Pancreas (tissue), 10 donors: ENCODE measurements around the gene TGM2. TPM values are rescaled to one million over a fixed set of nuclear protein-coding genes. Genes with fewer than 3 reads are reported as not detected.
A peak's percentile ranks its signal among the peaks of the same experiment; 100 is the strongest.

Experiments
- ATAC-seq, 4 donors: fragments of 200-7000 bp; cut with Tn5 transposase; one replicate each; pipeline versions ENCODE4 v1.8.0 to v1.9.1; 2020; ENCODE audit warnings: mild to moderate bottlenecking in 4 of 4, moderate library complexity in 4 of 4
- DNase-seq, 6 donors: peaks; one replicate each; pipeline ENCODE4 v3.0.0-alpha.2; 2020
- FAIRE-seq: peaks from 2 replicates; lab custom pipeline; 2012; peaks lifted over from hg19 to GRCh38; lab: Jason Lieb, UNC
- H3K27ac ChIP-seq, 4 donors: fragments of 200-600 bp; sonication (generic); 1 replicate in 3 of 4; 2 replicates in 1 of 4; pipeline versions ENCODE4 v1.5.0 to v1.8.0; 2020
- H3K27me3 ChIP-seq, 4 donors: fragments of 200-600 bp; one replicate each; pipeline ENCODE4 v1.8.0; 2021
- H3K36me3 ChIP-seq, 3 donors: fragments of 200-600 bp; sonication (generic) in 1 of 3; one replicate each; pipeline versions ENCODE4 v1.5.0 to v1.8.0; 2020 to 2021
- H3K4me1 ChIP-seq, 3 donors: fragments of 200-600 bp; one replicate each; pipeline ENCODE4 v1.8.0; 2021
- H3K4me3 ChIP-seq, 4 donors: fragments of 200-600 bp; sonication (generic) in 2 of 4; one replicate each; pipeline versions ENCODE4 v1.5.0 to v1.8.0; 2020 to 2021
- H3K9me3 ChIP-seq, 4 donors: fragments of 200-600 bp; one replicate each; pipeline ENCODE4 v1.8.0; 2021
- CTCF ChIP-seq, 4 donors: fragments of 200-600 bp; sonication (generic) in 3 of 4; IDR thresholded peaks; one replicate each; pipeline versions ENCODE4 v1.5.0 to v1.8.0; 2021; ENCODE audit warnings: antibody characterized with exemption in 4 of 4
- WGBS, 2 donors: extraction: QIAGEN DNeasy Blood & Tissue Kit; methylation state at CpG; one replicate each; pipeline ENCODE4 v1.1.7; 2013; 5-methylcytosine and 5-hydroxymethylcytosine counted together
- intact Hi-C, 3 donors: fragments of 100-400 bp; cut with DNase I; formaldehyde crosslinking; loops; one replicate each; pipeline versions ENCODE4 v1.11.1 to v1.14.2; 2022
- polyA plus RNA-seq, 2 donors: library from polyadenylated mRNA; stranded (reverse); fragments of 200-250 nt; gene quantifications; one replicate each; pipeline ENCODE4 v1.2.3, GENCODE V29; 2013
- total RNA-seq, 6 donors: library from RNA; stranded (reverse); fragmentation: NEBNext Ultra II Directional in 4 of 6; extraction: Animal tissue kit (Norgen Biotek cat#: 25700) in 4 of 6; gene quantifications; one replicate each; pipeline versions ENCODE4 v1.2.1 to v1.2.4, GENCODE V29; 2021 to 2023
- donor health status: healthy with polysubstance abuse.
- donor health status: DM: no; HTN: no; CAD: no; lungs with moderate emphysema.
- donor health status: DM: no; HTN: no; CAD: no.
- donor health status: control.
- donor health status: control.
- donor health status: Bipolar disorder and iron deficiency.
- donor health status: DM: yes; HTN: yes; CAD: no.
- donor health status: DM: no; HTN: no; CAD: no.
- donor health status: DM: no; HTN: no; CAD: no.
- donor health status: DM: yes; HTN: yes; CAD: no.

TGM2 gene
- total and polyA plus RNA-seq, 8 donors, result 3.7 to 92.6 (median 10.8) TPM

GRCh38 chr20:38136421-38137245 is 28.4 kb downstream of the TGM2 start:
- Histone ChIP-seq H3K36me3 (no peaks in the 10 kb centered on the region), H3K9me3 (no peaks in the 10 kb centered on the region), H3K4me3 (no peak overlapping the region), H3K4me1 (peaks cover 0 to 6% (median 0%) of the 10 kb centered on the region in 3 donors), H3K27ac (no peak overlapping the region), H3K27me3 (no peaks in the 10 kb centered on the region)
- FAIRE-seq, result no peak
- no peak for TF ChIP-seq CTCF (IDR thresholded peaks at IDR 0.05)
- no peak for ATAC-seq
- intact Hi-C loops, result no loop called here
- DNase-seq, result peak in 1 of 6 donors; percentile 31
- WGBS, 2 donors, result 84% methylated on average over 14 of the region's 14 CpGs

- H3K27ac ChIP-seq, result no peak overlapping the region
- FAIRE-seq (no peak), ATAC-seq (no peak), DNase-seq (peak in 1 of 6 donors; percentile 55)
- H3K4me1 ChIP-seq, result peaks cover 0 to 6% (median 0%) of the 10 kb centered on the region in 3 donors
- no peak for TF ChIP-seq CTCF (IDR thresholded peaks at IDR 0.05)
- intact Hi-C loops, result no loop called here
- 84 to 90% methylated on average over 28 of the region's 28 CpGs for WGBS, 2 donors
- H3K27me3 ChIP-seq, result no peaks in the 10 kb centered on the region
- no peak overlapping the region for H3K4me3 ChIP-seq
- no peaks in the 10 kb centered on the region for H3K36me3 ChIP-seq
- H3K9me3 ChIP-seq, result no peaks in the 10 kb centered on the region
These were observed 29.2 kb downstream of the TGM2 start for GRCh38 chr20:38135651-38136420.

- WGBS, 2 donors, result 77 to 90% methylated on average over 7 of the region's 7 CpGs
- H3K27ac ChIP-seq, result no peak overlapping the region
- H3K4me3 ChIP-seq, result no peak overlapping the region
- DNase-seq (no peak), FAIRE-seq (no peak), ATAC-seq (no peak)
- peaks cover 0 to 6% (median 0%) of the 10 kb centered on the region in 3 donors for H3K4me1 ChIP-seq
- no peaks in the 10 kb centered on the region for H3K9me3 ChIP-seq
- H3K27me3 ChIP-seq, result no peaks in the 10 kb centered on the region
- TF ChIP-seq CTCF (IDR thresholded peaks at IDR 0.05), result no peak
- intact Hi-C loops, result no loop called here
- H3K36me3 ChIP-seq, result no peaks in the 10 kb centered on the region
These were observed 29.8 kb downstream of the TGM2 start for GRCh38 chr20:38135271-38135650.

GRCh38 chr20:38134427-38135270 is 30.4 kb downstream of the TGM2 start:
- intact Hi-C loops, result no loop called here
- 48 to 55% methylated on average over 9 of the region's 9 CpGs for WGBS, 2 donors
- Histone ChIP-seq H3K27ac (peak overlapping the region in 2 of 4 donors; percentile 3 to 39), H3K4me3 (no peak overlapping the region), H3K36me3 (no peaks in the 10 kb centered on the region), H3K27me3 (no peaks in the 10 kb centered on the region), H3K4me1 (peaks cover 0 to 6% (median 0%) of the 10 kb centered on the region in 3 donors), H3K9me3 (no peaks in the 10 kb centered on the region)
- TF ChIP-seq CTCF (IDR thresholded peaks at IDR 0.05), result no peak
- FAIRE-seq (no peak), DNase-seq (peak in 1 of 6 donors; percentile 53), ATAC-seq (peak in 3 of 4 donors; percentile 7 to 58 (median 29))
